NCI-H510A (cell line): ENCODE measurements around the gene EIF2S3.
"Not testable (repeated sequence)": the region's sequence is repeated elsewhere in the genome, so short reads cannot be mapped to it uniquely, and the experiment has no call there.

Experiments
- DNase-seq: peaks from one replicate; lab custom pipeline; 2025; lab: John Stamatoyannopoulos, UW

The EIF2S3 gene

GRCh38 chrX:24054182-24055042 is at the start of gene EIF2S3:
TSS of gene EIF2S3 (plus strand) at chrX:24054956. CDS start at chrX:24054969, 13 bp downstream.
- peak; percentile 79 for DNase-seq

GRCh38 chrX:24005028-24005427 is 49.7 kb upstream of the EIF2S3 start:
- DNase-seq: no peak

DNA sequence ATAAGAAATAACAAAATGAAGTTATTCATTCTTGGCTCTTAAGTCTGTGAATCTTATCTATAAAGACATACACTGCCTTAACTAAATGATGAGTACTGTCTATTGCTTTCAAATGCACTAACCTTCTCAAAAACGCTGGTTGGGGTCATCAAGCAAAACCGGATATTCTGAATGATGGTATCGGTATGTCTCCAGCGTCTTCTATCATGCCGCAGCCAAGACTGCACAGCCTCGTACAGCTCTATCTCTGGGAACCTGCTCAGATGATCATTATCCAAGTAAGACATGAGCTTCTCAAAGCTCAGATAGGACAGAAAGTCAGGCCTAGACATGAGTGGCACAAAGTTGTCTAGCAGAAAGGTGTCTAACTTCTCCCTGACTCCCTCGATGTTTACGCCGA is 48.9 kb upstream of the EIF2S3 start:
- DNase-seq: no peak

- no peak for DNase-seq
These were observed 42.5 kb upstream of the EIF2S3 start for GRCh38 chrX:24012266-24012665.

- no peak for DNase-seq
These were observed 40.3 kb upstream of the EIF2S3 start for GRCh38 chrX:24014388-24015018.

DNA sequence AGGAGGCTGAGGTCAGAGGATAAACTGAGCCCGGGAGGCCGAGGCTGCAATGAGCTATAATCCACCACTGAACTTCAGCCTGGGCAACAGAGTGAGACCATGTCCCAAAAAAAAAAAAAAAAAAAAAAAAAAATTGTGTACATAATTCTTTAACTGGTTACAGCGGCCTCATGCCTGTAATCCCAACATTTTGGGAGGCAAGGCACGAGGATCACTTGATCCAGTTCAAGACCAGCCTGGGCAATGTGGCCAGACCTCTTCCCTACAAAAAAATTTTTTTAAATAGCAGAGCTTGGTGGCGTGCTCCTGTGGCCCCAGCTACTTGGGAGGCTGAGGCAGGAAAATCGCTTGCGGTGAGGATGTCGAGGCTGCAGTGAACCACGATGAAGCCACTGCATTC is 37.1 kb upstream of the EIF2S3 start:
- DNase-seq: no peak

GRCh38 chrX:24018809-24019208 is 35.9 kb upstream of the EIF2S3 start:
- no peak for DNase-seq

DNA sequence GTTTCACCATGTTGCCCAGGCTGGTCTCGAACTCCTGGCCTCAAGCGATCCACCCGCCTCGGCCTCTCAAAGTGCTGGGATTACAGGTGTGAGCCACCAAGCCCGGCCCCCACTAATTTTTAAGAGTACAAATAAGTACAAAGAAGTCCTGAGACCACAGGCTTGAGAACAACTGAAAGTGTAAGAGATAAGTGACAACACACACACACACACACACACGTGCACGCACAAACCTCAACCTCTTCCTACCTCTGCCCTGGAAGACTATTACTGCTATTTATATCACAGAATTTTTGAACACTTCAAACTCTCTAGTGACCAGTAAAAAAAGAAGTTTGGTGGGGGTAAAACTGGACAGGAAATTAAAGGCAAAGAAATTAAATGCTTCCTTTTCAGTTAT is 35.3 kb upstream of the EIF2S3 start:
- no peak for DNase-seq

- no peak for DNase-seq
These were observed 34.4 kb upstream of the EIF2S3 start for GRCh38 chrX:24020306-24020876.

DNA sequence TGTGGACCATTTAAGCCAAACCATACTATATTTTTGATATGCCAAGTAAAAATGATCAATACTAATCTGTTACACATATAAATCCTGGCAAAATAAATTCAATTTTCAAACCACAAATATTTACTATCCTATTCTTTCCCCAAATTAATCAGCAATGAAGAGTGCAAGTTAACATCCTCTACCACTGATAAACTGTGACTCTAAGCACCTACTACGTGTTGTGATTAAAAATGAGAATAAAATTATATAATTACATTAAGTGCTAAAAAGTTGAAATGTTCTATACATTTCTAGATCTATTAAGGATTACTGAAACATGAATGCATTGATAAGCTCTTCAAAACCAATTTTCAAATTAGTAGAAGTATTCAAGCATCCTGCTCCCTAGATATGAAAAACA is 31.2 kb upstream of the EIF2S3 start:
- no peak for DNase-seq

DNA sequence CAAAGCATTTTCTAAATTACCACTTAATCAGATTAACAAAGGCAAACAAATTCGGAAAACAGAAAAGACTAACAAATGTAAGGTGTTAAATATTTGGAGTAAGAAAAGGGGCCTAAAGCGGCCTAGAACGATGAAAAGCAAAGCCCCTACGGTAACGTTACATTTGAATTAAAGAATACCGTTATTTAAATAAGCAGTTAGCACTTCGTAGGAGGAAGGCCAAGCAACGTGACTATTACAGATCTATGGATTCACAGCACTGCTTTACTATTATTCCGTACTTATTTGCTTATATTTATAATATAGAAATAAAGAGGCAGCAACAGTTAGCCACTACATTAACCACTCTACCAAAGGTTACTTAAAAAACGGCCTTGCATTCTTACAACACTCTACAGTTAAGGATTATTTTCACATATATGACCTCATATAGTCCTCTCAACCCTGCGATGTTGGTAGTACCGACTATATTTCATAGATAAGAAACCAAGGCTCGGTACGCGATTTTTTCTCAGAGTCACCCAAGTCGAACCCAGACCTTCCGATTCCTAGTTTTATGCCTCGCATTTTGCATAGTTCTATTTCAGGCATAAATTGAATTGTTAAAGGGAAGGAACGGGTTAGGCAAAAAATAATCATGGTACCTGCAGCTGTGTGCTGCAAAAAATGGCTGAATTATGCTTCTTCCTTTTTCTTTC is 30.6 kb upstream of the EIF2S3 start:
- no peak for DNase-seq

DNA sequence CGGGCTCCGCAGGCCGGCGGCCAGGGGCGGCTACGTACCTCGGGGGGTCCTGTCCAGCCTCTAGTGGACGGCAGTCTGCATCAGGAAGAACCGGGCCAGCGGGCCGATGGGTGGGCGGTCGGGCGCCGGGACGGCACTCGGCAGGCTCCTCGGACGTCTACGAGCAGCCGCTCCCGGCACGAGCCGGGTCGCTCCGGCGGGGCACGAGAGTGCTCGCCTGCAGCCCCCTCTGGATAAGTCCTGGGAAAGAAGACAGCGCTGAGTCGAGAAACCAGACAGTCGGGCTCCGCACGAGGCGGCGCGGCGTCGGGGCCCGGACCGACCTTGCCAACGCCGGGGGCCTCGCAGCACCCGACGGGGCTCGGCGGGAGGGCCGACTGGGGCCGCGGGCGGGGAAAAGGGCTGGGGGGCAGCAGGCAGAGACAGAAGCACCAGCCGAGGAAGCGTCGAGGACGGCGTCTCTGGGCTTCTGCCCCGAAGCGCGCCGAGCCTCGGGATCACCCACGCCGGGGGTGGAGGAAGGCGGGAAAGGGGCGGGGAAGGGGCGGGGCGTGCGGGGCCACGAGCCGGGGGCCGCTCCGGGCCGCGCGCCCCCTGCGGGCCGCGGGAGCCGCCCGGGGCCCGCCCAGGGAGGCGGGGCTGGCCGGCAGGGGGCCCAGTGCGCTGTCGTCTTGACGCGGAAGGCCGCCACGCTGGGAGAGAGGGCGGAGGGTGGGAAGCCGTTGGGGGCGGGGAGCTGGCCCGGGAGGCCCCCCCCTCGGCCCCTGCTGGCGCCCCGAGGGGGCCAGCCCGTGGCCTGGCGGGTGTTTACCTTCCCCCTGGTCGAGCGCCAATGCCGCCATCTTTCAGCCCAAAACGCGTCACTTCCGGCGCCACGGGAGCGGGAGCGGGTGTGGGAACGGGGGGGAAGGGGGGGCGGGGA is 29.7 kb upstream of the EIF2S3 start:
- peak; percentile 84 for DNase-seq

DNA sequence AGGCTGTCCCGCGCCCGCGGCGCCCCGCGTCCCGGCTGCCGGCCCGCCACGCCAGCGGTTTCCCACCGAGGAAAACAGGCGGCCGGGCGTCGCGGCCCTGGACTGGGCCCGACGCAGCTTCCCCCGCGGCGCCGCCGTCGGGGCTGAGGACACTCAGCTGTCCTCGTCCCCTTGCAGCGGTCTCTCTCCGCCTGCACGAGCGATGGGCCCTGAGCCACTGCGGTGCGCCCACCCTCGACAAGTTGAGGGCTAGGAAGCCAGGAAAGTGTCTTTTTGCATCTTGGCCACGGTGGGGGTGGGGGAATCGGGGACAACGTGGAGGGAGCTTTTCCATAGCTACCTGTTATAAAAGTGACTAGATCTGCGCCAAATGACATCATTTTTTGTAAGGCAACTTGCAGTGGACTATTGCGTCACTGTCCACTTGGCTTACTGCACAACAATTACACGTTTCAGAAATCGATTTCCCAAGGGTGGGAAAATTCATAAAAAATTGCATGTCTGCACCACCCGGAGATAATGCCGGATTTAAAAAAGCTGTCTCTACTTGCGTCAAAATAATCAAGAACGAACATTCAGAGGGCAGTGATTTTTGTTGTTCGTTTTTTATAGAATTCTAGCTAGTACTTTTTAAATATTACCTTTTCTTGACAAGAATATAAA is 28.9 kb upstream of the EIF2S3 start:
- peak; percentile 6 for DNase-seq

GRCh38 chrX:24026432-24026831 is 28.3 kb upstream of the EIF2S3 start:
- no peak for DNase-seq

DNA sequence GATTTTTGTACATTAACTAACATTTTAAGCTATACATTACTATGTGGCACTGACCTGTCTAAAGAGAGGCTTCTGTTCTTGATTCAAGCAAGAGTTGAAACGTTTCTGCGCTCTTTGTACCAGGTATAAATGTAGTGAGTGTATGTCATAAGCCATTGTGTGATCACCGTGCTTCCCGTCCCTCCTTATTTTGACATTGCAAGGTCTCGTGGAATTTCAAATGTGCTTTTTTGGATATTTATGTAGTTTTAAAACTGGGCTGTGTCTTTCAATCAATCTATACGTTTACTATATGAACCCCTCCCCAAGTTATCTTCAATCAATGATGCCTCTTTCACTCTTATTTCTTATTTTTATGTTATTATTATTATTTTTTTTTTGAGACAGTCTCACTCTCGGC is 27.7 kb upstream of the EIF2S3 start, which contains the start of gene KLHL15:
TSS of gene KLHL15 (minus strand) at position 101 of the 400 bp plus-strand sequence. CDS start 20,493 bp downstream, outside the sequence.
- DNase-seq: no peak

GRCh38 chrX:24027985-24028384 is 26.8 kb upstream of the EIF2S3 start:
- DNase-seq: no peak

DNA sequence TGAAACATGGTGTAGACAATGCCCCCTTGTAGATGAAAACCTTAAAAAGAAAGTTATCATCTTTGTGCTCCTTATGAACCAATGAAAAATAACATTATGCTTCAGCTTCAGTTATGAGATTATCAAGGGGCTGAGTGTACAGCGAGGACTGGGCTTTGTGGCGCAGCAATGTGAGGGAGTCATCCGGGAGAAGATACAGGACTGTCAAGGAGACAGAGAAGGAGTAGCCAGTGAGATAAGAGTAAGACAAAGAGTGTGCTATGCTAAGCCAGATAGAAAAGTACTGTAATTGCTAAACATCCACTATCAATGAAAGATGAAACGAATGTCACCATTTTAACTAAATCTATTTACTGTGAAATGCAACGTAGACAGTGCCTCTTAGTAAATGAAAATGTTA is 24.2 kb upstream of the EIF2S3 start:
- no peak for DNase-seq

GRCh38 chrX:24034485-24034884 is 20.3 kb upstream of the EIF2S3 start:
- no peak for DNase-seq

DNA sequence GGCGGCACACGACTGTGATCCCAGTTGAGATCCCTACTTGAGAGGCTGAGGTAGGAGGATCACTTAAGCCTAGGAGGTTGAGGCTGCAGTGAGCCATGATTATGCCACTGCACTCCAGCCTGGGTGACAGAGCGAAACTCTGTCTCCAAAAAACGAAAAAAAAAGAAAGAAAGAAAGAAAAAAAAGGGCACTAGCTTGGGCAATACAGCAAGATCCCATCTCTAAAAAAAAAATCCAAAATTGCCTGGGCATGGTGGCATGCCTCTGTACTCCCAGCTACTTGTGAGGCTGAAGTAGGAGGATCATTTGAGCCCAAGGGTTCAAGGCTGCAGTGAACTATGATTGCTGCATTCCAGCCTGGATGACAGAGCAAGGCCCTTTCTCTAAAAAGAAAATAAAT is 17.0 kb upstream of the EIF2S3 start:
- DNase-seq: no peak

DNA sequence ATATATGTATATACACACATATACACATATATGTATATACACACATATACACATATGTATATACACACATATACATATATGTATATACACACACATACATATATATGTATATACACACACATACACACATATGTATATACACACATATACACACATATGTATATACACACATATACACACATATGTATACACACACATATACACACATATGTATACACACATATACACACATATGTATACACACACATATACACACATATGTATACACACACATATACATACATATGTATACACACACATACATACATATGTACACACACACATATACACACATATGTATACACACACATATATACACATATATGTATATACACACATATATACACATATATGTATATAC is 8.7 kb upstream of the EIF2S3 start:
- DNase-seq: not testable (repeated sequence)

GRCh38 chrX:24049643-24050042 is 5.1 kb upstream of the EIF2S3 start:
- DNase-seq: not testable (repeated sequence)
